Heart left ventricle (tissue), 16 donors: Measurements from ENCODE around the gene LPAR6. TPM values are rescaled to one million over a fixed set of nuclear protein-coding genes. Genes with fewer than 3 reads are reported as not detected.

Experiments
- ATAC-seq, 4 donors: fragments of 200-7000 bp; cut with Tn5 transposase; one replicate each; pipeline ENCODE4 v1.9.1; 2020 to 2022; ENCODE audit warnings: moderate library complexity in 4 of 4, mild to moderate bottlenecking in 3 of 4, moderate number of reproducible peaks in 1 of 4
- DNase-seq, 5 donors: peaks; one replicate each; pipeline ENCODE4 v3.0.0-alpha.2; 2020
- H3K27ac ChIP-seq, 12 donors: fragments of 200-600 bp; sonication (generic) in 4 of 12; one replicate each; pipeline versions ENCODE4 v1.5.0 to v1.8.0; 2016 to 2022; ENCODE audit warnings: mild to moderate bottlenecking in 2 of 12
- H3K27me3 ChIP-seq, 9 donors: fragments of 200-600 bp; sonication (generic) in 2 of 9; one replicate each; pipeline versions ENCODE4 v1.5.1 to v1.8.0; 2016 to 2022; ENCODE audit warnings: mild to moderate bottlenecking in 3 of 9
- H3K36me3 ChIP-seq, 9 donors: fragments of 200-600 bp; sonication (generic) in 2 of 9; one replicate each; pipeline versions ENCODE4 v1.5.0 to v1.8.0; 2018 to 2022; ENCODE audit warnings: mild to moderate bottlenecking in 2 of 9
- H3K4me1 ChIP-seq, 12 donors: fragments of 200-600 bp; sonication (generic) in 4 of 12; one replicate each; pipeline versions ENCODE4 v1.5.0 to v1.8.0; 2016 to 2022; ENCODE audit warnings: mild to moderate bottlenecking in 3 of 12
- H3K4me3 ChIP-seq, 12 donors: fragments of 200-600 bp; sonication (generic) in 4 of 12; one replicate each; pipeline versions ENCODE4 v1.5.0 to v1.8.0; 2017 to 2022; ENCODE audit warnings: mild to moderate bottlenecking in 9 of 12, moderate library complexity in 4 of 12
- H3K9me3 ChIP-seq, 12 donors: fragments of 200-600 bp; sonication (generic) in 4 of 12; one replicate each; pipeline versions ENCODE4 v1.5.0 to v1.8.0; 2016 to 2022; ENCODE audit warnings: mild to moderate bottlenecking in 1 of 12
- POLR2A ChIP-seq, 2 donors: fragments of 450-650 bp; IDR thresholded peaks; one replicate each; pipeline ENCODE4 v1.6.1; 2017; ENCODE audit warnings: antibody characterized with exemption in 2 of 2, mild to moderate bottlenecking in 2 of 2, moderate library complexity in 2 of 2
- WGBS, 4 donors: extraction: QIAGEN DNeasy Blood & Tissue Kit in 2 of 4; methylation state at CpG; one replicate each; pipeline versions ENCODE4 v1.1.5 to v1.1.7; 2013 to 2018; 5-methylcytosine and 5-hydroxymethylcytosine counted together
- intact Hi-C, 10 donors: fragments of 100-400 bp; cut with DNase I; formaldehyde crosslinking; loops; one replicate each; pipeline versions ENCODE4 v1.11.1 to v1.14.2; 2022
- polyA plus RNA-seq, 2 donors: library from polyadenylated mRNA; stranded (reverse); fragments of 200-250 nt; gene quantifications; one replicate each; pipeline ENCODE4 v1.2.3, GENCODE V29; 2013
- total RNA-seq, 9 donors: library from RNA; depleted of rRNA in 2 of 9; stranded (reverse); fragments of >200 nt in 2 of 9; fragmentation: NEBNext Ultra II Directional in 3 of 9; extraction: Animal tissue kit (Norgen Biotek cat#: 25700) in 3 of 9; gene quantifications; one replicate each; pipeline versions ENCODE4 v1.1.0 to v1.2.4, GENCODE V29; 2016 to 2023
- TF ChIP-seq, protein P1 (sequence below), 12 donors: fragments of 200-600 bp; sonication (generic) in 4 of 12; IDR thresholded peaks; one replicate each; pipeline versions ENCODE4 v1.5.0 to v1.8.0; 2018 to 2022; ENCODE audit warnings: antibody characterized with exemption in 12 of 12, mild to moderate bottlenecking in 5 of 12
- donor health status: ischemic (EF 13 %, LVEDD 7.1; RV severe dilation, severe dysfunction).
- donor health status: healthy with polysubstance abuse.
- donor health status: DM: no; HTN: yes; CAD: no.
- donor health status: DM: no; HTN: no; CAD: no.
- donor health status: ischemic (EF 25% LVEDD 6.9; RV normal size, moderate dysfunction).
- donor health status: ischemic (EF 25% LVEDD 5.7; RV mildly dilated, moderate dysfunction).
- donor health status: healthy.
- donor health status: DM: yes; HTN: yes; CAD: no.
- donor health status: ischemic (EF 35%, LVEDD 5.7; RV mildly dilated, moderate dysfunction).
- donor health status: nonischemic (EF 11% LVEDD 7.7; RV severe dilation, severe dysfunction).
- donor health status: DM: yes; HTN: yes; CAD: no.
- donor health status: PGD.
- donor health status: ischemic (EF 29% LVEDD 5.4; RV normal size, mild dysfunction).
- donor health status: nonischemic (EF 23%, LVEDD 6.1; RV moderate dilation, normal function).

The LPAR6 gene
- total and polyA plus RNA-seq, 11 donors, result 6.7 to 47.9 (median 16.6) TPM

DNA sequence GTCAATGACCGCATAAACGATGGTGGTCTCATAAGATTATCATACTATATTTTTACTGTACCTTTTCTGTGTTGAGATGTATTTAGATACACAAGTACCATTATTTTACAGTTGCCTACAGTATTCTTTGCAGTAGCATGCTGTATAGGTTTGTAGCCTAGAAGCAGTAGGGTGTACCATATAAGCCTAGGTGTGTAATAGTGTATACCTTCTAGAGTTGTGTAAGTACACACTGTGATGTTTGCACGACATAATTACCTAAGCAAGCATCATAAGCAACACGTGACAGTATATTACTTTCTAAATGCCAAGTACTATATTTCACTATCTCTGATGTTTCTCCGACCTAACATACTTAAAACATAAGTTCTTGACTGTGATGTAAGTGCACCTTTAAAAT lies 2.7 kb downstream of the LPAR6 start:
- intact Hi-C loops, result loop anchor here in 3 of 10 donors (5.0 kb wide), 4 partner anchors 53 to 122 kb away; partner anchors contain the start of gene RCBTB2 (in 1 of the 3)
- Histone ChIP-seq H3K4me3 (peak overlapping the region; percentile 30 to 75 (median 62)), H3K27ac (peak overlapping the region; percentile 14 to 94 (median 76)), H3K9me3 (no peaks in the 10 kb centered on the region), H3K36me3 (peaks cover 0 to 5% (median 0%) of the 10 kb centered on the region in 9 donors), H3K27me3 (no peaks in the 10 kb centered on the region), H3K4me1 (peaks cover 0 to 58% (median 3%) of the 10 kb centered on the region in 12 donors)
- no peak for TF ChIP-seq POLR2A (IDR thresholded peaks at IDR 0.05)
- TF ChIP-seq, protein P1, sequence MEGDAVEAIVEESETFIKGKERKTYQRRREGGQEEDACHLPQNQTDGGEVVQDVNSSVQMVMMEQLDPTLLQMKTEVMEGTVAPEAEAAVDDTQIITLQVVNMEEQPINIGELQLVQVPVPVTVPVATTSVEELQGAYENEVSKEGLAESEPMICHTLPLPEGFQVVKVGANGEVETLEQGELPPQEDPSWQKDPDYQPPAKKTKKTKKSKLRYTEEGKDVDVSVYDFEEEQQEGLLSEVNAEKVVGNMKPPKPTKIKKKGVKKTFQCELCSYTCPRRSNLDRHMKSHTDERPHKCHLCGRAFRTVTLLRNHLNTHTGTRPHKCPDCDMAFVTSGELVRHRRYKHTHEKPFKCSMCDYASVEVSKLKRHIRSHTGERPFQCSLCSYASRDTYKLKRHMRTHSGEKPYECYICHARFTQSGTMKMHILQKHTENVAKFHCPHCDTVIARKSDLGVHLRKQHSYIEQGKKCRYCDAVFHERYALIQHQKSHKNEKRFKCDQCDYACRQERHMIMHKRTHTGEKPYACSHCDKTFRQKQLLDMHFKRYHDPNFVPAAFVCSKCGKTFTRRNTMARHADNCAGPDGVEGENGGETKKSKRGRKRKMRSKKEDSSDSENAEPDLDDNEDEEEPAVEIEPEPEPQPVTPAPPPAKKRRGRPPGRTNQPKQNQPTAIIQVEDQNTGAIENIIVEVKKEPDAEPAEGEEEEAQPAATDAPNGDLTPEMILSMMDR (IDR thresholded peaks at IDR 0.05), result no peak
- 47 to 60% (median 55%) methylated on average over 5 of the region's 5 CpGs for WGBS, 4 donors
- no peak for ATAC-seq
- no peak for DNase-seq

- Histone ChIP-seq H3K36me3 (peaks cover 0 to 5% (median 0%) of the 10 kb centered on the region in 9 donors), H3K4me3 (peak overlapping the region in 7 of 12 donors; percentile 6 to 75 (median 29)), H3K27me3 (no peaks in the 10 kb centered on the region), H3K27ac (peak overlapping the region in 11 of 12 donors; percentile 36 to 94 (median 72)), H3K9me3 (no peaks in the 10 kb centered on the region), H3K4me1 (peaks cover 0 to 80% (median 13%) of the 10 kb centered on the region in 12 donors)
- DNase-seq (no peak), ATAC-seq (no peak)
- TF ChIP-seq, protein P1 (IDR thresholded peaks at IDR 0.05), result no peak
- TF ChIP-seq POLR2A (IDR thresholded peaks at IDR 0.05), result no peak
- intact Hi-C loops, result loop anchor here in 5 of 10 donors (5.0 to 10.0 kb wide), 3 partner anchors 89 to 169 kb away; partner anchors contain the start of gene RCBTB2 (in 1 of the 5)
These were observed 7.0 kb downstream of the LPAR6 start for GRCh38 chr13:48405875-48406274.

DNA sequence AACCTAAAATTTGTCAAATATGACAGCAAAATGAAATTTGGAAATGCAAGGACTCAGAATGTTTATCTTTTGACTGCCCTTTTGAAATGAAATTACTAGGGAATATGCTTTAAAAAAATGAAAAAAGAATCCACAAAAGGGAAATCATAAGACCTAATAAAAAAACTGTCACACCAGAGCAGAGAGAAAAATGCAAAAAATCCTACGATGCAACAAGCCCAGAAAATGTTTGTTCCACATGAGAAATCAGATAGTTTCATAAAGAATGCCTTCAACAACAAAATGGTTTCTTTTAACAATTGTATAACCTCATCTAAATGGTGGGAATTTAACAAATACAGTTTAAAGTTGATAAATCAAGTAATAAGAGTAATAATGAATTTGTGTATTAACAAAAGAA lies 8.0 kb downstream of the LPAR6 start:
- Histone ChIP-seq H3K9me3 (no peaks in the 10 kb centered on the region), H3K27ac (peak overlapping the region; percentile 42 to 94 (median 72)), H3K36me3 (peaks cover 0 to 5% (median 0%) of the 10 kb centered on the region in 9 donors), H3K4me3 (peak overlapping the region in 7 of 12 donors; percentile 6 to 75 (median 25)), H3K27me3 (no peaks in the 10 kb centered on the region), H3K4me1 (peaks cover 0 to 90% (median 22%) of the 10 kb centered on the region in 12 donors)
- no peak for DNase-seq
- TF ChIP-seq, protein P1 (IDR thresholded peaks at IDR 0.05), result no peak
- TF ChIP-seq POLR2A (IDR thresholded peaks at IDR 0.05), result no peak
- intact Hi-C loops, result loop anchor here in 9 of 10 donors (5.0 to 10.0 kb wide), 8 partner anchors 90 to 177 kb away; partner anchors contain the start of gene RCBTB2 (in 1 of the 9)
- ATAC-seq, result no peak
- WGBS, 4 donors, result 41 to 58% (median 46%) methylated on average over 1 of the region's 1 CpG

DNA sequence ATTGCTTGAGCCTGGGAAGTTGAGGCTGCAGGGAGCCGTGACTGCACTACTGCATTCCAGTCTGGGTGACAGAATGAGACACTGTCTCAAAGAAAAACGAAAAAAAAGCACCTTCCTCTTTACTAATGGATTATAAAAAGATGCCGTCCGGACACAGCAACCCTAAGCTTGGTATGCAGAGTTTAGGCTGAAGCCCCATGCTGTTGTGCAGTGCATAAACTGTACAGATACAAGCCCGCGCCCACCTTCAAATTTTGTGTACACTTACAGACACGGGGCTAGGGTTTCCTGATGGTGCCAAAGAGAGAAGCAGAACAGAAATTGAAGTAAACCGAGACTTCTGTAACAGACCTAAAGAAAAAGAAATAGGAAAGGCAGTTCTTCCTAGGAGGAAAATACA lies 9.0 kb downstream of the LPAR6 start:
- H3K9me3 ChIP-seq, result no peaks in the 10 kb centered on the region
- TF ChIP-seq, protein P1 (IDR thresholded peaks at IDR 0.05), result no peak
- TF ChIP-seq POLR2A (IDR thresholded peaks at IDR 0.05), result no peak
- WGBS, 4 donors, result 62 to 74% (median 68%) methylated on average over 8 of the region's 8 CpGs
- H3K36me3 ChIP-seq, result peaks cover 0 to 5% (median 0%) of the 10 kb centered on the region in 9 donors
- H3K27me3 ChIP-seq, result no peaks in the 10 kb centered on the region
- ATAC-seq, result peak in 1 of 4 donors; percentile 25
- H3K4me3 ChIP-seq, result peak overlapping the region in 9 of 12 donors; percentile 6 to 75 (median 19)
- intact Hi-C loops, result loop anchor here in 9 of 10 donors (5.0 to 10.0 kb wide), 7 partner anchors 91 to 178 kb away; no protein-coding TSS in a partner anchor
- peak overlapping the region; percentile 42 to 94 (median 72) for H3K27ac ChIP-seq
- no peak for DNase-seq
- peaks cover 0 to 96% (median 28%) of the 10 kb centered on the region in 12 donors for H3K4me1 ChIP-seq
